Endothelial cell of umbilical vein (primary cell): ENCODE measurements around the gene LRP3. TPM values are rescaled to one million over a fixed set of nuclear protein-coding genes. Genes with fewer than 3 reads are reported as not detected.

Source experiments
- Bru-seq: library from RNA; stranded (reverse); fragments of 400-500 nt; gene quantifications from one replicate; lab custom pipeline; 2021; lab: Mats Ljungman, UMichigan
- BruChase-seq, 2 experiments: library from RNA; stranded (reverse); fragments of 400-500 nt; gene quantifications; one replicate each; lab custom pipeline; 2021; lab: Mats Ljungman, UMichigan
- BruUV-seq: library from RNA; stranded (reverse); fragments of 400-500 nt; replicated peaks from 2 replicates; lab custom pipeline; 2021; lab: Mats Ljungman, UMichigan
- CTCF ChIA-PET: fragments of 300-600, 350-600 bp; sonication (Branson Sonifier 250); formaldehyde crosslinking; loops from one replicate; lab custom pipeline; 2021; ENCODE audit warnings: antibody characterized with exemption, inconsistent platforms; lab: Charles Lee
- POLR2A ChIA-PET: fragments of 300-600, 350-600 bp; sonication (Branson Sonifier 250); formaldehyde crosslinking; loops from one replicate; lab custom pipeline; 2021; ENCODE audit warnings: antibody characterized with exemption, inconsistent platforms; lab: Charles Lee
- DNase-seq: peaks from one replicate; pipeline ENCODE4 v3.0.0-alpha.2; 2011; ENCODE audit warnings: low read depth, low spot score
- FAIRE-seq: peaks from 2 replicates; lab custom pipeline; 2011; peaks lifted over from hg19 to GRCh38; lab: Jason Lieb, UNC
- H2AFZ ChIP-seq: 2 replicates; pipeline ENCODE4 v1.6.0; 2012; ENCODE audit warnings: low read depth, low read length, control low read depth, inconsistent platforms
- H3K27ac ChIP-seq: 2 replicates; pipeline ENCODE4 v1.5.1; 2011; ENCODE audit warnings: low read depth, mild to moderate bottlenecking, control low read depth, low read length, moderate library complexity; ENCODE audit not compliant: insufficient read depth
- H3K27me3 ChIP-seq, 2 experiments: 2 replicates each; pipeline versions ENCODE4 v1.6.0 to v1.6.1; 2011; ENCODE audit warnings: low read length in 2 of 2, mixed read lengths in 1 of 2; ENCODE audit not compliant: control insufficient read depth in 2 of 2, insufficient read depth in 2 of 2
- H3K36me3 ChIP-seq, 2 experiments: 2 replicates in 1 of 2; 3 replicates in 1 of 2; pipeline ENCODE4 v1.5.1; 2011; ENCODE audit warnings: low read length in 2 of 2, mild to moderate bottlenecking in 1 of 2, moderate library complexity in 1 of 2; ENCODE audit not compliant: control insufficient read depth in 2 of 2, insufficient read depth in 2 of 2; ENCODE audit errors: extremely low read depth in 1 of 2
- H3K4me1 ChIP-seq: 3 replicates; pipeline ENCODE4 v1.5.1; 2011; ENCODE audit warnings: mild to moderate bottlenecking, low read length; ENCODE audit not compliant: control insufficient read depth, insufficient read depth; ENCODE audit errors: extremely low read depth
- H3K4me2 ChIP-seq: 2 replicates; pipeline ENCODE4 v1.6.1; 2011; ENCODE audit warnings: low read length, control low read depth, mixed read lengths; ENCODE audit not compliant: insufficient read depth
- H3K4me3 ChIP-seq, 3 experiments: fragments of 200-600 bp in 1 of 3; sonication (generic), shearing (Covaris generic) in 1 of 3; replicated peaks in 1 of 3; 2 replicates each; pipeline ENCODE4 v1.5.1; 2011 to 2016; ENCODE audit warnings: control low read depth in 3 of 3, low read length in 3 of 3, mild to moderate bottlenecking in 2 of 3, inconsistent platforms in 1 of 3, low read depth in 1 of 3, moderate library complexity in 1 of 3; ENCODE audit not compliant: insufficient read depth in 1 of 3
- H3K79me2 ChIP-seq: 2 replicates; pipeline ENCODE4 v1.6.0; 2012; ENCODE audit warnings: low read length, inconsistent platforms; ENCODE audit not compliant: control insufficient read depth, insufficient read depth
- H3K9ac ChIP-seq: replicated peaks from 2 replicates; pipeline ENCODE3; 2011; ENCODE audit warnings: low read length, control low read depth; ENCODE audit not compliant: insufficient read depth; ENCODE audit errors: extremely low read depth
- H3K9me1 ChIP-seq: replicated peaks from 3 replicates; pipeline ENCODE4 v1.6.0; 2011; ENCODE audit warnings: mild to moderate bottlenecking, low read length; ENCODE audit not compliant: control insufficient read depth, insufficient read depth; ENCODE audit errors: extremely low read depth
- H3K9me3 ChIP-seq: replicated peaks from 2 replicates; pipeline ENCODE4 v1.5.1; 2012; ENCODE audit warnings: low read length, inconsistent platforms; ENCODE audit not compliant: control insufficient read depth, insufficient read depth
- H4K20me1 ChIP-seq: replicated peaks from 2 replicates; pipeline ENCODE3; 2011; ENCODE audit warnings: mild to moderate bottlenecking, low read length; ENCODE audit not compliant: control insufficient read depth, insufficient read depth; ENCODE audit errors: extremely low read depth
- JUN ChIP-seq: IDR thresholded peaks from 2 replicates; pipeline ENCODE4 v1.6.1; 2011; ENCODE audit warnings: borderline replicate concordance, low read depth; ENCODE audit not compliant: insufficient read length, insufficient read depth
- dilution Hi-C: fragments of 300-500 bp; cut with MboI; formaldehyde crosslinking; loops from one replicate; pipeline ENCODE4 v1.15.0; 2019; ENCODE audit warnings: low sequenced_read_pairs; ENCODE audit not compliant: extremely low pct_ligation_motif_present
- intact Hi-C: fragments of 100-400 bp; cut with micrococcal nuclease; formaldehyde crosslinking; loops from one replicate; pipeline ENCODE4 v1.10.0; 2022
- long read RNA-seq: library from polyadenylated mRNA; stranded (forward); transcript quantifications from one replicate; pipeline ENCODE4 v2.0.0, GENCODE V29; 2021
- polyA minus RNA-seq, 3 experiments: library from RNA; depleted of rRNA, polyadenylated mRNA; stranded (reverse); fragments of >200 nt; gene quantifications; 1 replicate in 1 of 3; 2 replicates in 2 of 3; pipeline ENCODE4 v1.2.3, GENCODE V29; 2011
- polyA plus RNA-seq, 4 experiments: library from polyadenylated mRNA; depleted of rRNA in 3 of 4; stranded (reverse) in 3 of 4; unstranded in 1 of 4; fragments of >200 nt; gene quantifications; 2 replicates each; pipeline versions ENCODE4 v1.2.1 to v1.2.3, GENCODE V29; 2011 to 2012; ENCODE audit warnings: missing spikeins in 1 of 4
- total RNA-seq: library from RNA; stranded (reverse); gene quantifications from 2 replicates; pipeline ENCODE4 v1.2.3, GENCODE V29; 2021

LRP3 gene, protein sequence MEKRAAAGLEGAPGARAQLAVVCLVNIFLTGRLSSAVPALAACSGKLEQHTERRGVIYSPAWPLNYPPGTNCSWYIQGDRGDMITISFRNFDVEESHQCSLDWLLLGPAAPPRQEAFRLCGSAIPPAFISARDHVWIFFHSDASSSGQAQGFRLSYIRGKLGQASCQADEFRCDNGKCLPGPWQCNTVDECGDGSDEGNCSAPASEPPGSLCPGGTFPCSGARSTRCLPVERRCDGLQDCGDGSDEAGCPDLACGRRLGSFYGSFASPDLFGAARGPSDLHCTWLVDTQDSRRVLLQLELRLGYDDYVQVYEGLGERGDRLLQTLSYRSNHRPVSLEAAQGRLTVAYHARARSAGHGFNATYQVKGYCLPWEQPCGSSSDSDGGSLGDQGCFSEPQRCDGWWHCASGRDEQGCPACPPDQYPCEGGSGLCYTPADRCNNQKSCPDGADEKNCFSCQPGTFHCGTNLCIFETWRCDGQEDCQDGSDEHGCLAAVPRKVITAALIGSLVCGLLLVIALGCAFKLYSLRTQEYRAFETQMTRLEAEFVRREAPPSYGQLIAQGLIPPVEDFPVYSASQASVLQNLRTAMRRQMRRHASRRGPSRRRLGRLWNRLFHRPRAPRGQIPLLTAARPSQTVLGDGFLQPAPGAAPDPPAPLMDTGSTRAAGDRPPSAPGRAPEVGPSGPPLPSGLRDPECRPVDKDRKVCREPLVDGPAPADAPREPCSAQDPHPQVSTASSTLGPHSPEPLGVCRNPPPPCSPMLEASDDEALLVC
- total RNA-seq, result 17.8 and 19.4 TPM in 2 replicates
- 14.3 and 23.6 TPM in 2 replicates for polyA plus RNA-seq
- 7.2 and 9.7 TPM in 2 replicates for polyA plus RNA-seq (2011; cell fraction: cytosol; rRNA removed)
- 9.5 and 14.1 TPM in 2 replicates for polyA plus RNA-seq (2011; cell fraction: nucleus; rRNA removed)
- 10.6 and 21.6 TPM in 2 replicates for polyA plus RNA-seq (2012)
- polyA minus RNA-seq, result 6.8 and 9.9 TPM in 2 replicates
- polyA minus RNA-seq (2011; cell fraction: cytosol; rRNA and poly(A)+ RNA removed), result 11.5 TPM
- polyA minus RNA-seq (2011; cell fraction: nucleus; rRNA and poly(A)+ RNA removed), result 4.1 and 4.7 TPM in 2 replicates
- Bru-seq, nascent RNA, result percentile 38 among the genes with signal in this experiment
- BruChase-seq, experiment 1, labeled RNA remaining after a 6-hour chase, result percentile 45 among the genes with signal in this experiment
- percentile 43 among the genes with signal in this experiment for BruChase-seq, experiment 2, labeled RNA remaining after a 2-hour chase
- long read RNA-seq, transcript LRP3-201 (7 exons, 3,807 nt), result major isoform, 28 of 49 reads
- long read RNA-seq, partial matches to known transcripts, result 6 of 49 reads
- long read RNA-seq, other reads (novel, unspliced or antisense), result 14 of 49 reads

DNA sequence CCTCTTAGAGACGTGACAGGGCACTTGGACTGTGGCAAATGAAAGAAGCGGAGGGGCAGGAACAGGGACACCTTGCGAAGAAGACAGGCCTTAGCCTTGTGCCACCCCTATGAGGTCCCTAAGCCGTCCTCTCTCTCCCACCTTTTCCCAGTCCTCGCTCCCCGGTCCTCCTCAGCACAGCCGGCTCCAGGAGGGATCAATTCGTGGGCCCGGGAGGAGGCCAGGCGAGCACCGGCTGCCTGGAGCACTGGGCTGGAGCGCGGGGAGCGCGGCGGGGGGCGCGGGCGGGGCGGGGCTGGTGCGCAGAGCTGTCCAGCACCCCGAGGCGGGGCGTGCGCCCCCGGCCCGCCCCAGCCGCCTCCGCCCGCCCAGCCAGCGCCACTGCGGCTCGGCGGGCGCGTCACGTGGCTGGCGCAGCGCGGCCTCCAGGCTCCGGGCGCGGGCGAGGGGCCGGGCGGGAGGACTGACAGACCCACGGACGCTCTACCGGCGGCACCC, at the start of gene LRP3:
Gene LRP3 (plus strand): TSS at position 466 of the 498 bp plus-strand sequence. CDS start 456 bp downstream, outside the sequence.
- H3K4me2 ChIP-seq, result peak within 1 kb of the TSS; percentile 49
- no peaks in the 10 kb centered on the region for H3K9me3 ChIP-seq
- no TSS peak for BruUV-seq
- no peak within 1 kb of the TSS for H3K27ac ChIP-seq
- no peaks in the 10 kb centered on the region for H3K9me1 ChIP-seq
- no peaks in the 10 kb centered on the region for H3K79me2 ChIP-seq
- ChIA-PET CTCF (interaction anchor here (5.2 kb wide), 1 partner anchor 10 kb away, joined by 43 read pairs; no protein-coding TSS in a partner anchor), POLR2A (no interaction called here)
- TF ChIP-seq JUN, result no peak
- peaks cover 2 to 4% of the 10 kb centered on the region in 2 experiments for H3K27me3 ChIP-seq
- H2AFZ ChIP-seq, result peak within 1 kb of the TSS; percentile 67
- H3K9ac ChIP-seq, result peak within 1 kb of the TSS; percentile 55
- H4K20me1 ChIP-seq, result no peaks in the 10 kb centered on the region
- H3K36me3 ChIP-seq, result no peaks in the 10 kb centered on the region
- dilution Hi-C loops, result no loop called here
- H3K4me3 ChIP-seq, result peak within 1 kb of the TSS; percentile 19 to 51 (median 39)
- H3K4me1 ChIP-seq, result peaks cover 3% of the 10 kb centered on the region
- intact Hi-C loops, result loop anchor here (2.0 kb wide), 1 partner anchor 17 kb away; no protein-coding TSS in a partner anchor
- FAIRE-seq (no peak), DNase-seq (peak; percentile 13)
